Neural crest cell (in vitro differentiated cells): ENCODE results near the gene PIK3R1. TPM values are rescaled to one million over a fixed set of nuclear protein-coding genes. Genes with fewer than 3 reads are reported as not detected.
A peak's percentile ranks its signal among the peaks of the same experiment; 100 is the strongest.

ENCODE experiments used
- DNase-seq: peaks from one replicate; pipeline ENCODE4 v3.0.0; 2021; ENCODE audit warnings: low read depth, mixed read lengths, low spot score
- H3K27ac Mint-ChIP-seq: one replicate; pipeline ENCODE4 v1.8.0; 2021; ENCODE audit warnings: mild to moderate bottlenecking, mixed read lengths; ENCODE audit not compliant: unreplicated experiment
- H3K27me3 Mint-ChIP-seq: 2 replicates; pipeline ENCODE4 v1.8.0; 2021; ENCODE audit warnings: low read depth, mild to moderate bottlenecking, mixed read lengths
- H3K36me3 Mint-ChIP-seq: 2 replicates; pipeline ENCODE4 v1.8.0; 2021; ENCODE audit warnings: low read depth, mild to moderate bottlenecking, mixed read lengths
- H3K4me1 Mint-ChIP-seq: 2 replicates; pipeline ENCODE4 v1.8.0; 2021; ENCODE audit warnings: mixed read lengths
- H3K4me3 Mint-ChIP-seq: one replicate; pipeline ENCODE4 v1.8.0; 2021; ENCODE audit warnings: mild to moderate bottlenecking, mixed read lengths
- H3K9me3 Mint-ChIP-seq: 2 replicates; pipeline ENCODE4 v1.8.0; 2021; ENCODE audit warnings: mixed read lengths
- total RNA-seq: library from RNA; stranded (reverse); gene quantifications from 2 replicates; pipeline ENCODE4 v1.2.1, GENCODE V29; 2021
- TF ChIP-seq, protein P1 (sequence below): fragments of 200-600 bp; sonication (generic); conservative IDR thresholded peaks from 2 replicates; pipeline ENCODE4 v1.5.0; 2021; ENCODE audit warnings: antibody characterized with exemption, mild to moderate bottlenecking

The PIK3R1 gene
- total RNA-seq, 1 donor from 2014 or later: 59.9 TPM

GRCh38 chr5:68173007-68173406 lies 42.5 kb upstream of the PIK3R1 start:
- H3K27me3 Mint-ChIP-seq: no peaks in the 10 kb centered on the region
- no peaks in the 10 kb centered on the region for H3K9me3 Mint-ChIP-seq
- DNase-seq: no peak
- no peak overlapping the region for H3K27ac Mint-ChIP-seq
- H3K4me1 Mint-ChIP-seq: peaks cover 41% of the 10 kb centered on the region
- H3K36me3 Mint-ChIP-seq: no peaks in the 10 kb centered on the region
- no peak overlapping the region for H3K4me3 Mint-ChIP-seq
- TF ChIP-seq, protein P1, sequence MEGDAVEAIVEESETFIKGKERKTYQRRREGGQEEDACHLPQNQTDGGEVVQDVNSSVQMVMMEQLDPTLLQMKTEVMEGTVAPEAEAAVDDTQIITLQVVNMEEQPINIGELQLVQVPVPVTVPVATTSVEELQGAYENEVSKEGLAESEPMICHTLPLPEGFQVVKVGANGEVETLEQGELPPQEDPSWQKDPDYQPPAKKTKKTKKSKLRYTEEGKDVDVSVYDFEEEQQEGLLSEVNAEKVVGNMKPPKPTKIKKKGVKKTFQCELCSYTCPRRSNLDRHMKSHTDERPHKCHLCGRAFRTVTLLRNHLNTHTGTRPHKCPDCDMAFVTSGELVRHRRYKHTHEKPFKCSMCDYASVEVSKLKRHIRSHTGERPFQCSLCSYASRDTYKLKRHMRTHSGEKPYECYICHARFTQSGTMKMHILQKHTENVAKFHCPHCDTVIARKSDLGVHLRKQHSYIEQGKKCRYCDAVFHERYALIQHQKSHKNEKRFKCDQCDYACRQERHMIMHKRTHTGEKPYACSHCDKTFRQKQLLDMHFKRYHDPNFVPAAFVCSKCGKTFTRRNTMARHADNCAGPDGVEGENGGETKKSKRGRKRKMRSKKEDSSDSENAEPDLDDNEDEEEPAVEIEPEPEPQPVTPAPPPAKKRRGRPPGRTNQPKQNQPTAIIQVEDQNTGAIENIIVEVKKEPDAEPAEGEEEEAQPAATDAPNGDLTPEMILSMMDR: no peak

- Mint-ChIP-seq H3K4me1 (peaks cover 19% of the 10 kb centered on the region), H3K27ac (no peak overlapping the region), H3K36me3 (no peaks in the 10 kb centered on the region), H3K9me3 (no peaks in the 10 kb centered on the region), H3K4me3 (no peak overlapping the region), H3K27me3 (no peaks in the 10 kb centered on the region)
- DNase-seq: no peak
- TF ChIP-seq, protein P1: no peak
Measured at GRCh38 chr5:68176253-68176652, 39.3 kb upstream of the PIK3R1 start.

GRCh38 chr5:68176802-68177479 lies 38.6 kb upstream of the PIK3R1 start:
- TF ChIP-seq, protein P1: no peak
- Mint-ChIP-seq H3K4me1 (peaks cover 17% of the 10 kb centered on the region), H3K4me3 (no peak overlapping the region), H3K9me3 (no peaks in the 10 kb centered on the region), H3K36me3 (no peaks in the 10 kb centered on the region), H3K27ac (no peak overlapping the region), H3K27me3 (no peaks in the 10 kb centered on the region)
- DNase-seq: no peak

DNA sequence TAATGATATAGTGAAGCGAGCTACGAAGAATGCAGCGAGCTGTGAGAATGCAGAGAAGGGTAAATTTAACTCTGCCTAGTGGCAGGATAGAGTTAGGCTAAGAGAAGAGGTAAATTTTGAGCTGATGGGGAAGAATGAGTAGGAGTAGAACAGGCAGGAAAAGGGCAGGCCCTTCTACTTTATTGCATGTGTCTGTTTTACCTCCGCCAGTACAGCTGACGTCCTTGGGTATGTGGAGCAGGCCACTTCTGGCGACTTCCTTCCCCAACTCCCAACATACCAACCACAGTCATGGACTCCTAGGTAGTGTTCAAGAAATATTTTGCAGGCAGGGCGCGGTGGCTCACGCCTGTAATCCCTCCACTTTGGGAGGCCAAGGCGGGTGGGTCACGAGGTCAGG lies 37.9 kb upstream of the PIK3R1 start:
- Mint-ChIP-seq H3K27ac (no peak overlapping the region), H3K36me3 (no peaks in the 10 kb centered on the region), H3K4me1 (peaks cover 11% of the 10 kb centered on the region), H3K9me3 (no peaks in the 10 kb centered on the region), H3K4me3 (no peak overlapping the region), H3K27me3 (no peaks in the 10 kb centered on the region)
- TF ChIP-seq, protein P1: no peak
- DNase-seq: no peak

DNA sequence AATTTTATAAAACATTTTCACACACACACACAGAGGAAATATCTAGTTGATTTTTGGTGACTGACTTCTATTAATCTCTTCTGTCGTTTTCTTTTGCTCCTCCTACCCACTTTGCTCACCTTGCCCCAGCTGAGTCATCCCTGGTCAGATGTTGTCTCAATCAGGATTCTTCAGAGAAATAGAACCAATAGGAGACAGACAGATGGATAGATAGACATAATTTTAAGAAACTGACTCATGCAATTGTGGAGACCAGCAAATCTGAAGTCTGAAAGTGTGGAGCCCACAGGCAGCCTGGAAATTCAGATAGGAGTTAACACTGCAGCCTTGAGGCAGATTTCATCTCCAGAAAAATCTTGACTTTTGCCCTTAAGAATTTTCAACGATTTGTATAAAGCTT lies 37.0 kb upstream of the PIK3R1 start:
- TF ChIP-seq, protein P1: no peak
- H3K4me3 Mint-ChIP-seq: no peak overlapping the region
- peaks cover 5% of the 10 kb centered on the region for H3K4me1 Mint-ChIP-seq
- H3K9me3 Mint-ChIP-seq: no peaks in the 10 kb centered on the region
- DNase-seq: no peak
- H3K27ac Mint-ChIP-seq: peak overlapping the region; percentile 19
- H3K36me3 Mint-ChIP-seq: no peaks in the 10 kb centered on the region
- H3K27me3 Mint-ChIP-seq: no peaks in the 10 kb centered on the region
